GM12874 (cell line): ENCODE data around the gene TTC28.

Experiments
- CTCF ChIP-seq: IDR thresholded peaks from 2 replicates; pipeline ENCODE4 v1.5.1; 2011; ENCODE audit warnings: low read depth, mild to moderate bottlenecking, control low read depth, low read length, moderate library complexity; ENCODE audit not compliant: insufficient read depth

The TTC28 gene

GRCh38 chr22:28620244-28620922, 59.3 kb downstream of the TTC28 start:
- TF ChIP-seq CTCF = no peak

- no peak for TF ChIP-seq CTCF
These were observed 60.4 kb downstream of the TTC28 start for GRCh38 chr22:28619236-28619635.

GRCh38 chr22:28609921-28610320, 69.7 kb downstream of the TTC28 start:
- TF ChIP-seq CTCF = no peak

- TF ChIP-seq CTCF = no peak
These were observed 71.1 kb downstream of the TTC28 start for GRCh38 chr22:28608546-28608945.

GRCh38 chr22:28607795-28608194, 71.8 kb downstream of the TTC28 start:
- TF ChIP-seq CTCF = no peak

- TF ChIP-seq CTCF = no peak
These were observed 74.5 kb downstream of the TTC28 start for GRCh38 chr22:28604966-28605761.

- TF ChIP-seq CTCF = no peak
These were observed 77.7 kb downstream of the TTC28 start for GRCh38 chr22:28601915-28602314.
